SK-N-SH (cell line): ENCODE data around the gene ANKRD12.

ENCODE experiments used
- CTCF ChIP-seq: fragments of 200-600 bp; sonication (generic); IDR thresholded peaks from 2 replicates; pipeline ENCODE4 v1.6.1; 2017; ENCODE audit warnings: antibody characterized with exemption, mild to moderate bottlenecking, moderate library complexity
- FOXJ3 ChIP-seq: sonication (generic); formaldehyde crosslinking; IDR thresholded peaks from 2 replicates; pipeline ENCODE4 v1.5.1; 2020; ENCODE audit warnings: mild to moderate bottlenecking, missing genetic modification reagents
- FOXM1 ChIP-seq: IDR thresholded peaks from 2 replicates; pipeline ENCODE4 v1.4.0; 2012; ENCODE audit warnings: low read depth, mild to moderate bottlenecking
- GABPA ChIP-seq: IDR thresholded peaks from 2 replicates; pipeline ENCODE4 v1.4.0; 2012; ENCODE audit warnings: low read depth, mild to moderate bottlenecking
- GATA2 ChIP-seq: sonication (generic); formaldehyde crosslinking; IDR thresholded peaks from 2 replicates; pipeline ENCODE4 v1.5.0; 2020; ENCODE audit warnings: mild to moderate bottlenecking, missing genetic modification reagents
- POLR2AphosphoS5 ChIP-seq: IDR thresholded peaks from 2 replicates; pipeline ENCODE4 v1.6.1; 2012; ENCODE audit warnings: low read depth, low read length
- RFX5 ChIP-seq: IDR thresholded peaks from 2 replicates; pipeline ENCODE4 v1.6.1; 2012; ENCODE audit warnings: mild to moderate bottlenecking, improper control_type of control experiment, low read length
- TAF1 ChIP-seq: IDR thresholded peaks from 2 replicates; pipeline ENCODE4 v1.6.1; 2012; ENCODE audit warnings: low read depth, mild to moderate bottlenecking, low read length, moderate library complexity, borderline replicate concordance

GRCh38 chr18:9092665-9093064, 43.9 kb upstream of the ANKRD12 start:
- TF ChIP-seq POLR2AphosphoS5 (no peak), FOXJ3 (no peak), CTCF (no peak), TAF1 (no peak), RFX5 (no peak), FOXM1 (no peak), GABPA (no peak), GATA2 (CRISPR knock-in tag) (no peak)
